K562 (cell line): ENCODE measurements around the gene NLK.

Source experiments
- ATF1 ChIP-seq, 2 experiments: fragments of 450-650 bp in 1 of 2; IDR thresholded peaks; 2 replicates each; pipeline ENCODE4 v1.6.1; 2016; ENCODE audit warnings: missing compliant biosample characterization in 1 of 2, missing genetic modification characterization in 1 of 2
- ATF7 ChIP-seq: fragments of 450-650 bp; IDR thresholded peaks from 2 replicates; pipeline ENCODE4 v1.7.1; 2014; ENCODE audit warnings: mild to moderate bottlenecking, moderate library complexity
- MAX ChIP-seq: sonication (generic); formaldehyde crosslinking; IDR thresholded peaks from 2 replicates; pipeline ENCODE4 v1.9.0; 2022; ENCODE audit warnings: mild to moderate bottlenecking, missing genetic modification reagents
- NRF1 ChIP-seq, 2 experiments: fragments of 450-650 bp; IDR thresholded peaks in 1 of 2; conservative IDR thresholded peaks in 1 of 2; 2 replicates each; pipeline ENCODE4 v1.6.1; 2014; ENCODE audit warnings: mild to moderate bottlenecking in 2 of 2
- RAD21 ChIP-seq, 2 experiments: fragments of 250-450 bp in 1 of 2; fragments of 450-650 bp in 1 of 2; sonication (Bioruptor Pico) in 1 of 2; formaldehyde crosslinking in 1 of 2; IDR thresholded peaks in 1 of 2; conservative IDR thresholded peaks in 1 of 2; 2 replicates each; pipeline versions ENCODE4 v1.4.0 to v1.8.0; 2020 to 2022; ENCODE audit warnings: mild to moderate bottlenecking in 2 of 2, moderate library complexity in 1 of 2
- ZKSCAN1 ChIP-seq: fragments of 150-350 bp; IDR thresholded peaks from 2 replicates; pipeline ENCODE4 v1.6.1; 2016; ENCODE audit warnings: low read depth, low read length
- TF ChIP-seq, protein P1 (sequence below), 3 experiments: IDR thresholded peaks in 2 of 3; conservative IDR thresholded peaks in 1 of 3; 2 replicates each; pipeline ENCODE4 v1.5.1; 2011 to 2012; ENCODE audit warnings: low read length in 3 of 3, mild to moderate bottlenecking in 3 of 3, control low read depth in 2 of 3, improper control_type of control experiment in 1 of 3, inconsistent platforms in 1 of 3, low read depth in 1 of 3, mixed read lengths in 1 of 3, moderate library complexity in 1 of 3; ENCODE audit not compliant: insufficient read depth in 2 of 3

DNA sequence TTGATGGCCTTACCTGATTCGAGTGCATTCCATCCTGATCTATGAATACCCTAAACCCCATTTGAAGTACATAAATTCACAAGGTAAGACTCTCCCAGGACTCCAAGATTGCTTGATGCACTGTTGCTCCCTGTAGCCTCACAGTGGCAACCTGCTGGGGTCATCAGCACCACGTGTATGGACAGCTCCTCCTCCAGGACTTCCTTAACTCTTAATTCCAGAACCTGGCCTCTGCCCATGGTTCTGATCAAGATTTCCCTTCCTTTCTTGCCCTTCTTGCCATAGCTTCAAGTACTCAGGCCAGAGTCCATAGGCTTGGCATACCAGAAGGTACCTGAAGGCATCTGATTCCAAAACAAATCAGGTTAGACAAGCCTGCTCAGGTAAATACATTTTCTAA lies 34.0 kb upstream of the NLK start:
- TF ChIP-seq MAX (CRISPR knock-in tag) (no peak), ZKSCAN1 (no peak), ATF1 (CRISPR knock-in tag; IDR thresholded peaks at IDR 0.05) (no peak), ATF1 (tag; IDR thresholded peaks at IDR 0.05) (no peak), NRF1 (conservative IDR thresholded peaks at IDR 0.05 in 1 of 2, IDR thresholded peaks at IDR 0.05 in 1 of 2) (no peak), RAD21 (CRISPR knock-in tag; conservative IDR thresholded peaks at IDR 0.05 in 1 of 2, IDR thresholded peaks at IDR 0.05 in 1 of 2) (peak in 1 of 2 experiments; percentile 51; a peak in 2 of 4 replicates), ATF7 (no peak)
- TF ChIP-seq, protein P1, sequence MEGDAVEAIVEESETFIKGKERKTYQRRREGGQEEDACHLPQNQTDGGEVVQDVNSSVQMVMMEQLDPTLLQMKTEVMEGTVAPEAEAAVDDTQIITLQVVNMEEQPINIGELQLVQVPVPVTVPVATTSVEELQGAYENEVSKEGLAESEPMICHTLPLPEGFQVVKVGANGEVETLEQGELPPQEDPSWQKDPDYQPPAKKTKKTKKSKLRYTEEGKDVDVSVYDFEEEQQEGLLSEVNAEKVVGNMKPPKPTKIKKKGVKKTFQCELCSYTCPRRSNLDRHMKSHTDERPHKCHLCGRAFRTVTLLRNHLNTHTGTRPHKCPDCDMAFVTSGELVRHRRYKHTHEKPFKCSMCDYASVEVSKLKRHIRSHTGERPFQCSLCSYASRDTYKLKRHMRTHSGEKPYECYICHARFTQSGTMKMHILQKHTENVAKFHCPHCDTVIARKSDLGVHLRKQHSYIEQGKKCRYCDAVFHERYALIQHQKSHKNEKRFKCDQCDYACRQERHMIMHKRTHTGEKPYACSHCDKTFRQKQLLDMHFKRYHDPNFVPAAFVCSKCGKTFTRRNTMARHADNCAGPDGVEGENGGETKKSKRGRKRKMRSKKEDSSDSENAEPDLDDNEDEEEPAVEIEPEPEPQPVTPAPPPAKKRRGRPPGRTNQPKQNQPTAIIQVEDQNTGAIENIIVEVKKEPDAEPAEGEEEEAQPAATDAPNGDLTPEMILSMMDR (IDR thresholded peaks at IDR 0.05 in 2 of 3, conservative IDR thresholded peaks at IDR 0.05 in 1 of 3; ENCODE audit: insufficient read depth in 2 of 3, low read depth in 1 of 3, low read length in 3 of 3), result peak in 1 of 3 experiments; percentile 31; a peak in 2 of 6 replicates
